ENCODE results near the gene TBC1D30.

GRCh38 chr12:64824130-64824499 is 332 bp upstream of the TBC1D30 start:
- TF ChIP-seq CTCF (IDR thresholded peaks at IDR 0.05; ENCODE audit: low read depth, low read length, missing input control) (no peak), REST (IDR thresholded peaks at IDR 0.05) (no peak), ATF3 (IDR thresholded peaks at IDR 0.05) (no peak)
